Thyroid gland (tissue), 4 donors: ENCODE measurements around the gene TCHH.

Source experiments
- CTCF ChIP-seq, 6 experiments: fragments of 200-600 bp in 3 of 6; fragments of 450-650 bp in 3 of 6; sonication (generic) in 3 of 6; IDR thresholded peaks; one replicate each; pipeline ENCODE4 v1.5.1; 2016 to 2019; ENCODE audit warnings: antibody characterized with exemption in 6 of 6, mild to moderate bottlenecking in 2 of 6, inconsistent platforms in 1 of 6, moderate library complexity in 1 of 6
- POLR2A ChIP-seq, 2 donors: fragments of 450-650 bp; IDR thresholded peaks; one replicate each; pipeline ENCODE4 v1.6.1; 2017; ENCODE audit warnings: antibody characterized with exemption in 2 of 2, mild to moderate bottlenecking in 2 of 2, moderate library complexity in 1 of 2

GRCh38 chr1:152148051-152148450 lies 32.8 kb upstream of the TCHH start:
- TF ChIP-seq CTCF (IDR thresholded peaks at IDR 0.05) (no peak), POLR2A (IDR thresholded peaks at IDR 0.05) (no peak)
